SU-DHL-6 (cell line): ENCODE measurements around the gene KNOP1.

Experiments
- CTCF ChIP-seq: fragments of 200-600 bp; sonication (generic); IDR thresholded peaks from one replicate; pipeline ENCODE4 v1.5.1; 2017; ENCODE audit warnings: antibody characterized with exemption, mild to moderate bottlenecking, low read length, moderate library complexity; ENCODE audit not compliant: insufficient read depth, poor library complexity, severe bottlenecking
- EZH2phosphoT487 ChIP-seq: fragments of 200-600 bp; sonication (generic), shearing (Covaris generic); conservative IDR thresholded peaks from 2 replicates; pipeline ENCODE4 v1.6.1; 2018; ENCODE audit warnings: mild to moderate bottlenecking, antibody characterized with exemption, low read length, moderate library complexity, mixed read lengths

- no peak for TF ChIP-seq CTCF
- no peak for TF ChIP-seq EZH2phosphoT487
Observed at GRCh38 chr16:19690196-19690595, 27.8 kb downstream of the KNOP1 start.
